HEK293T (cell line): Measurements from ENCODE around the gene STX7.

ENCODE experiments used
- BHLHE40 ChIP-seq: fragments of 450-650 bp; IDR thresholded peaks from 2 replicates; pipeline ENCODE4 v1.6.1; 2016; ENCODE audit warnings: mild to moderate bottlenecking, moderate library complexity, borderline replicate concordance
- ELF4 ChIP-seq: fragments of 450-650 bp; IDR thresholded peaks from 2 replicates; pipeline ENCODE4 v1.6.1; 2017; ENCODE audit warnings: antibody characterized with exemption
- FOXA1 ChIP-seq: fragments of 450-650 bp; IDR thresholded peaks from 2 replicates; pipeline ENCODE4 v1.6.1; 2016; ENCODE audit warnings: mild to moderate bottlenecking
- HDGF ChIP-seq: fragments of 450-650 bp; IDR thresholded peaks from 2 replicates; pipeline ENCODE4 v1.6.1; 2017; ENCODE audit warnings: antibody characterized with exemption, borderline replicate concordance
- PKNOX1 ChIP-seq: fragments of 450-650 bp; IDR thresholded peaks from 2 replicates; pipeline ENCODE4 v1.6.1; 2016
- SP1 ChIP-seq: fragments of 450-650 bp; IDR thresholded peaks from 2 replicates; pipeline ENCODE4 v1.6.1; 2017
- SUZ12 ChIP-seq: fragments of 450-650 bp; IDR thresholded peaks from 2 replicates; pipeline ENCODE4 v1.6.1; 2016; ENCODE audit warnings: mild to moderate bottlenecking
- ZNF384 ChIP-seq: fragments of 450-650 bp; IDR thresholded peaks from 2 replicates; pipeline ENCODE4 v1.6.1; 2016

GRCh38 chr6:132430110-132430509 is 82.8 kb downstream of the STX7 start:
- TF ChIP-seq BHLHE40 (no peak), ZNF384 (no peak), SUZ12 (no peak), ELF4 (no peak), PKNOX1 (no peak), FOXA1 (no peak), HDGF (no peak), SP1 (no peak)
